Erythroblast (primary cell): ENCODE data around the gene CHTOP.

ENCODE experiments used
- GATA1 ChIP-seq: IDR thresholded peaks from 2 replicates; pipeline ENCODE4 v1.6.1; 2011; ENCODE audit warnings: low read depth, mild to moderate bottlenecking, control low read depth, low read length, moderate library complexity
- POLR2A ChIP-seq: IDR thresholded peaks from 2 replicates; pipeline ENCODE4 v1.6.1; 2011; ENCODE audit warnings: mild to moderate bottlenecking, low read length

GRCh38 chr1:153613406-153613805 is 20.5 kb upstream of the CHTOP start:
- TF ChIP-seq POLR2A, result no peak
- TF ChIP-seq GATA1, result no peak
